ENCODE data around the gene MTHFD2. TPM values are rescaled to one million over a fixed set of nuclear protein-coding genes. Genes with fewer than 3 reads are reported as not detected.
A peak's percentile ranks its signal among the peaks of the same experiment; 100 is the strongest.

Gene MTHFD2
- polyA plus RNA-seq, 1 of the 3 experiments (the other 2 are of a cell fraction): 68.6 TPM

- TF ChIP-seq CTCF (IDR thresholded peaks at IDR 0.05) (no peak), GABPA (IDR thresholded peaks at IDR 0.05; ENCODE audit: low read depth) (no peak; the same call in 1 of the 2 replicates), JUND (IDR thresholded peaks at IDR 0.05) (no peak)
Measured at GRCh38 chr2:74199275-74199701, 873 bp downstream of the MTHFD2 start (continued).

GRCh38 chr2:74199871-74200305 lies 1.5 kb downstream of the MTHFD2 start:
- no peak for DNase-seq
- H2AFZ ChIP-seq (ENCODE audit: low read depth): no peak overlapping the region; the same call in 1 of the 2 replicates
- CTCF ChIA-PET: interaction anchor here (1.0 to 2.3 kb wide), 7 partner anchors 8 to 192 kb away, joined by 3 to 9 read pairs (median 4); partner anchors contain the start of gene MOB1A

GRCh38 chr2:74201196-74201595 lies 2.8 kb downstream of the MTHFD2 start:
- WGBS (ENCODE audit: low lambda C conversion rate): 97% methylated on average over 3 of the region's 3 CpGs

More at GRCh38 chr2:74199871-74200305, 1.5 kb downstream of the MTHFD2 start:
- Histone ChIP-seq H3K9me2 (no peaks in the 10 kb centered on the region), H3K9me3 (no peaks in the 10 kb centered on the region), H3F3A (replicated peaks; ENCODE audit: insufficient read depth) (peaks cover 4% of the 10 kb centered on the region), H3K79me2 (ENCODE audit: insufficient read depth) (peaks cover 58% of the 10 kb centered on the region), H3K4me2 (peak overlapping the region; percentile 99), H3K27ac (ENCODE audit: low read depth in 2 of 2, low read length in 1 of 2) (peak overlapping the region; percentile 86 to 97; a peak in 2 of 4 replicates), H4K20me1 (ENCODE audit: insufficient read depth) (peaks cover 58% of the 10 kb centered on the region), H3K4me1 (ENCODE audit: control insufficient read depth in 1 of 2, insufficient read depth in 2 of 2, low read depth in 1 of 2, low read length in 1 of 2) (peaks cover 5 to 18% of the 10 kb centered on the region in 2 experiments; a peak in 3 of 4 replicates), H3K9ac (peak overlapping the region; percentile 99), H3K4me3 (ENCODE audit: low read depth in 2 of 2, low read length in 1 of 2) (peak overlapping the region; percentile 64 to 82), H3K27me3 (ENCODE audit: insufficient read depth) (no peaks in the 10 kb centered on the region), H3K36me3 (replicated peaks in 1 of 2; ENCODE audit: control insufficient read depth in 1 of 2, insufficient read depth in 2 of 2, low read length in 1 of 2) (peaks cover 0 to 17% of the 10 kb centered on the region in 2 experiments)
- WGBS (ENCODE audit: low lambda C conversion rate): 25% methylated on average over 8 of the region's 8 CpGs
- POLR2A ChIA-PET: interaction anchor here (0.7 to 2.8 kb wide), 5 partner anchors 8 to 910 kb away, joined by 3 to 24 read pairs (median 6); partner anchors contain the start of gene MOB1A
- TF ChIP-seq USF1 (IDR thresholded peaks at IDR 0.05; ENCODE audit: borderline replicate concordance, low read depth) (no peak), YY1 (IDR thresholded peaks at IDR 0.05; ENCODE audit: low read depth) (no peak), MXI1 (IDR thresholded peaks at IDR 0.05; ENCODE audit: low read depth, low read length) (peak; percentile 59; the same call in 1 of the 2 replicates), SIN3A (IDR thresholded peaks at IDR 0.05; ENCODE audit: borderline replicate concordance, low read depth, low read length) (no peak)

More at GRCh38 chr2:74201196-74201595, 2.8 kb downstream of the MTHFD2 start:
- Histone ChIP-seq H3K36me3 (replicated peaks in 1 of 2; ENCODE audit: control insufficient read depth in 1 of 2, insufficient read depth in 2 of 2, low read length in 1 of 2) (peaks cover 0 to 29% of the 10 kb centered on the region in 2 experiments), H3K9me2 (no peaks in the 10 kb centered on the region), H2AFZ (ENCODE audit: low read depth) (no peak overlapping the region), H4K20me1 (ENCODE audit: insufficient read depth) (peaks cover 71% of the 10 kb centered on the region), H3K9ac (no peak overlapping the region; the same call in 1 of the 2 replicates), H3K79me2 (ENCODE audit: insufficient read depth) (peaks cover 72% of the 10 kb centered on the region), H3K4me3 (ENCODE audit: low read depth in 2 of 2, low read length in 1 of 2) (no peak overlapping the region), H3K4me1 (ENCODE audit: control insufficient read depth in 1 of 2, insufficient read depth in 2 of 2, low read depth in 1 of 2, low read length in 1 of 2) (peaks cover 5 to 23% of the 10 kb centered on the region in 2 experiments; a peak in 3 of 4 replicates), H3K9me3 (no peaks in the 10 kb centered on the region), H3K4me2 (peak overlapping the region; percentile 99; the same call in 1 of the 2 replicates), H3K27ac (ENCODE audit: low read depth in 2 of 2, low read length in 1 of 2) (peak overlapping the region in 1 of 2 experiments; percentile 42; a peak in 1 of 4 replicates), H3F3A (replicated peaks; ENCODE audit: insufficient read depth) (peaks cover 4% of the 10 kb centered on the region), H3K27me3 (ENCODE audit: insufficient read depth) (no peaks in the 10 kb centered on the region)
- no peak for DNase-seq
- POLR2A ChIA-PET: interaction anchor here (1.0 kb wide), 1 partner anchor 23 kb away, joined by 3 read pairs; the partner anchor contains the start of gene MOB1A
- CTCF ChIA-PET: interaction anchor here (2.3 kb wide), 1 partner anchor 10 kb away, joined by 9 read pairs; no protein-coding TSS in a partner anchor
- TF ChIP-seq SMC3 (IDR thresholded peaks at IDR 0.05; ENCODE audit: low read depth, low read length): no peak
- no peak for TF ChIP-seq FOXM1 (IDR thresholded peaks at IDR 0.05; ENCODE audit: low read depth)
- no peak for TF ChIP-seq USF1 (IDR thresholded peaks at IDR 0.05; ENCODE audit: borderline replicate concordance, low read depth)
- no peak for TF ChIP-seq USF2 (IDR thresholded peaks at IDR 0.05; ENCODE audit: borderline replicate concordance, low read depth, low read length)
- no peak for TF ChIP-seq RFX5 (IDR thresholded peaks at IDR 0.05; ENCODE audit: low read length)
- TF ChIP-seq JUND (IDR thresholded peaks at IDR 0.05): no peak
- no peak for TF ChIP-seq RCOR1 (IDR thresholded peaks at IDR 0.05; ENCODE audit: low read length)
- TF ChIP-seq MAX (IDR thresholded peaks at IDR 0.05; ENCODE audit: low read depth): no peak
- TF ChIP-seq CTCF (IDR thresholded peaks at IDR 0.05): no peak
- TF ChIP-seq POLR2AphosphoS5 (IDR thresholded peaks at IDR 0.05; ENCODE audit: low read depth, low read length): no peak
